GM18508 (cell line): Measurements from ENCODE around the gene SMIM13.

ENCODE experiments used
- ATAC-seq: cut with Tn5 transposase; IDR thresholded peaks from one replicate; pipeline ENCODE4 v1.9.1; 2021; ENCODE audit warnings: moderate number of reproducible peaks; ENCODE audit not compliant: insufficient read depth, unreplicated experiment

The SMIM13 gene

GRCh38 chr6:11093626-11094410 lies at the start of gene SMIM13:
SMIM13 (plus strand) TSS chr6:11093834; CDS start chr6:11094314, 480 bp downstream.
- ATAC-seq, result peak; percentile 86

GRCh38 chr6:11043961-11044711 lies 49.5 kb upstream of the SMIM13 start, which contains the start of gene ELOVL2:
ELOVL2 (minus strand) TSS chr6:11044305; CDS start chr6:11044230, 75 bp downstream.
- no peak for ATAC-seq

GRCh38 chr6:11044712-11045167 lies 48.9 kb upstream of the SMIM13 start:
- no peak for ATAC-seq

- no peak for ATAC-seq
These were observed 42.9 kb upstream of the SMIM13 start for GRCh38 chr6:11050731-11051130.

- no peak for ATAC-seq
These were observed 40.3 kb upstream of the SMIM13 start for GRCh38 chr6:11053307-11053706.

GRCh38 chr6:11054722-11055121 lies 38.9 kb upstream of the SMIM13 start:
- ATAC-seq, result no peak

- ATAC-seq, result no peak
These were observed 38.5 kb upstream of the SMIM13 start for GRCh38 chr6:11055127-11055627.

- ATAC-seq, result no peak
These were observed 36.8 kb upstream of the SMIM13 start for GRCh38 chr6:11056871-11057270.

- no peak for ATAC-seq
These were observed 35.2 kb upstream of the SMIM13 start for GRCh38 chr6:11058406-11058805.

GRCh38 chr6:11062083-11062482 lies 31.6 kb upstream of the SMIM13 start:
- ATAC-seq, result no peak

- ATAC-seq, result no peak
These were observed 30.9 kb upstream of the SMIM13 start for GRCh38 chr6:11062715-11063114.

GRCh38 chr6:11064836-11065235 lies 28.8 kb upstream of the SMIM13 start:
- no peak for ATAC-seq

- ATAC-seq, result no peak
These were observed 28.0 kb upstream of the SMIM13 start for GRCh38 chr6:11065436-11066202.

- no peak for ATAC-seq
These were observed 26.9 kb upstream of the SMIM13 start for GRCh38 chr6:11066505-11067347.

GRCh38 chr6:11067348-11067747 lies 26.3 kb upstream of the SMIM13 start:
- ATAC-seq, result no peak

- no peak for ATAC-seq
These were observed 23.9 kb upstream of the SMIM13 start for GRCh38 chr6:11069760-11070159.

- ATAC-seq, result no peak
These were observed 21.5 kb upstream of the SMIM13 start for GRCh38 chr6:11072101-11072500.

- ATAC-seq, result no peak
These were observed 17.1 kb upstream of the SMIM13 start for GRCh38 chr6:11076540-11076939.

GRCh38 chr6:11078266-11078665 lies 15.4 kb upstream of the SMIM13 start:
- ATAC-seq, result no peak

GRCh38 chr6:11080296-11080695 lies 13.3 kb upstream of the SMIM13 start:
- ATAC-seq, result no peak
